ACC112 (cell line): Measurements from ENCODE around the gene SPOP.

Experiments
- H2AFZ ChIP-seq: fragments of 200-600 bp; sonication (generic); one replicate; pipeline ENCODE4 v1.6.0; 2017; ENCODE audit warnings: antibody characterized with exemption, low read length; ENCODE audit not compliant: unreplicated experiment
- H3K27ac ChIP-seq: fragments of 200-600 bp; sonication (generic); 2 replicates; pipeline ENCODE4 v1.5.1; 2014; ENCODE audit warnings: low read depth, mild to moderate bottlenecking, antibody characterized with exemption, low read length, moderate library complexity
- H3K27me3 ChIP-seq: fragments of 200-600 bp; sonication (generic); 2 replicates; pipeline ENCODE4 v1.6.1; 2014; ENCODE audit warnings: mild to moderate bottlenecking, antibody characterized with exemption, low read length, moderate library complexity, mixed read lengths; ENCODE audit not compliant: insufficient read depth
- H3K36me3 ChIP-seq: fragments of 200-600 bp; sonication (generic); 2 replicates; pipeline ENCODE4 v1.6.1; 2016; ENCODE audit warnings: mild to moderate bottlenecking, antibody characterized with exemption, low read length, moderate library complexity, mixed read lengths; ENCODE audit not compliant: insufficient read depth
- H3K4me1 ChIP-seq: fragments of 200-600 bp; sonication (generic); one replicate; pipeline ENCODE4 v1.6.1; 2016; ENCODE audit warnings: low read length, mixed read lengths; ENCODE audit not compliant: insufficient read depth, unreplicated experiment, control insufficient read depth
- H3K4me3 ChIP-seq: fragments of 200-600 bp; sonication (generic); 2 replicates; pipeline ENCODE4 v1.5.1; 2014; ENCODE audit warnings: mild to moderate bottlenecking, low read depth, low read length
- H3K79me2 ChIP-seq: fragments of 200-600 bp; sonication (generic); one replicate; pipeline ENCODE4 v1.6.0; 2016; ENCODE audit warnings: low read length; ENCODE audit not compliant: control insufficient read depth, unreplicated experiment, insufficient read depth

SPOP gene

GRCh38 chr17:49598918-49599317, 79.0 kb downstream of the SPOP start:
- Histone ChIP-seq H3K4me1 (peaks cover 11% of the 10 kb centered on the region), H3K79me2 (no peaks in the 10 kb centered on the region), H2AFZ (no peak overlapping the region), H3K27me3 (no peaks in the 10 kb centered on the region), H3K4me3 (no peak overlapping the region), H3K27ac (no peak overlapping the region), H3K36me3 (peaks cover 19% of the 10 kb centered on the region)

- H2AFZ ChIP-seq: no peak overlapping the region
- no peaks in the 10 kb centered on the region for H3K27me3 ChIP-seq
- peaks cover 11% of the 10 kb centered on the region for H3K4me1 ChIP-seq
- peaks cover 19% of the 10 kb centered on the region for H3K36me3 ChIP-seq
- H3K27ac ChIP-seq: no peak overlapping the region
- H3K4me3 ChIP-seq: no peak overlapping the region
- no peaks in the 10 kb centered on the region for H3K79me2 ChIP-seq
Observed at GRCh38 chr17:49597928-49598655, 79.8 kb downstream of the SPOP start.

GRCh38 chr17:49597436-49597835, 80.5 kb downstream of the SPOP start:
- no peaks in the 10 kb centered on the region for H3K79me2 ChIP-seq
- H3K36me3 ChIP-seq: peaks cover 18% of the 10 kb centered on the region
- H3K4me3 ChIP-seq: no peak overlapping the region
- no peaks in the 10 kb centered on the region for H3K27me3 ChIP-seq
- no peak overlapping the region for H2AFZ ChIP-seq
- no peak overlapping the region for H3K27ac ChIP-seq
- peaks cover 11% of the 10 kb centered on the region for H3K4me1 ChIP-seq

GRCh38 chr17:49596613-49597244, 81.2 kb downstream of the SPOP start:
- Histone ChIP-seq H3K36me3 (peaks cover 11% of the 10 kb centered on the region), H3K79me2 (no peaks in the 10 kb centered on the region), H3K27ac (no peak overlapping the region), H2AFZ (no peak overlapping the region), H3K27me3 (no peaks in the 10 kb centered on the region), H3K4me1 (peaks cover 11% of the 10 kb centered on the region), H3K4me3 (no peak overlapping the region)

GRCh38 chr17:49595980-49596379, 81.9 kb downstream of the SPOP start:
- Histone ChIP-seq H3K27me3 (no peaks in the 10 kb centered on the region), H3K4me3 (no peak overlapping the region), H3K36me3 (peaks cover 9% of the 10 kb centered on the region; the same call in 1 of the 2 replicates), H3K27ac (no peak overlapping the region), H2AFZ (no peak overlapping the region), H3K79me2 (no peaks in the 10 kb centered on the region), H3K4me1 (peaks cover 11% of the 10 kb centered on the region)

GRCh38 chr17:49595328-49595727, 82.6 kb downstream of the SPOP start:
- Histone ChIP-seq H3K36me3 (peaks cover 8% of the 10 kb centered on the region; the same call in 1 of the 2 replicates), H3K4me1 (peaks cover 11% of the 10 kb centered on the region), H3K27me3 (no peaks in the 10 kb centered on the region), H3K4me3 (no peak overlapping the region), H2AFZ (no peak overlapping the region), H3K27ac (no peak overlapping the region), H3K79me2 (no peaks in the 10 kb centered on the region)

GRCh38 chr17:49592263-49592662, 85.6 kb downstream of the SPOP start:
- Histone ChIP-seq H3K4me3 (no peak overlapping the region), H3K36me3 (0 out of 2 replicates have a peak, but pooled peaks cover 6% of the 10 kb centered on the region), H3K4me1 (peaks cover 19% of the 10 kb centered on the region), H3K27ac (no peak overlapping the region), H3K27me3 (no peaks in the 10 kb centered on the region), H3K79me2 (no peaks in the 10 kb centered on the region), H2AFZ (no peak overlapping the region)

GRCh38 chr17:49590874-49591273, 87.0 kb downstream of the SPOP start:
- Histone ChIP-seq H3K4me3 (no peak overlapping the region), H3K36me3 (no peaks in the 10 kb centered on the region), H3K27ac (no peak overlapping the region), H3K27me3 (no peaks in the 10 kb centered on the region), H2AFZ (no peak overlapping the region), H3K79me2 (no peaks in the 10 kb centered on the region), H3K4me1 (peaks cover 19% of the 10 kb centered on the region)

GRCh38 chr17:49589577-49589927, 88.3 kb downstream of the SPOP start:
- H3K4me3 ChIP-seq: no peak overlapping the region
- peak overlapping the region; percentile 55; the same call in 1 of the 2 replicates for H3K27ac ChIP-seq
- peaks cover 19% of the 10 kb centered on the region for H3K4me1 ChIP-seq
- no peaks in the 10 kb centered on the region for H3K27me3 ChIP-seq
- H2AFZ ChIP-seq: no peak overlapping the region
- no peaks in the 10 kb centered on the region for H3K79me2 ChIP-seq
- no peaks in the 10 kb centered on the region for H3K36me3 ChIP-seq

GRCh38 chr17:49588726-49589576, 88.9 kb downstream of the SPOP start:
- H3K79me2 ChIP-seq: no peaks in the 10 kb centered on the region
- peak overlapping the region; percentile 36; the same call in 1 of the 2 replicates for H3K4me3 ChIP-seq
- H3K27ac ChIP-seq: peak overlapping the region; percentile 55; the same call in 1 of the 2 replicates
- peaks cover 19% of the 10 kb centered on the region for H3K4me1 ChIP-seq
- H3K36me3 ChIP-seq: no peaks in the 10 kb centered on the region
- no peaks in the 10 kb centered on the region for H3K27me3 ChIP-seq
- H2AFZ ChIP-seq: no peak overlapping the region
